ENCODE results near the gene IFI27L2. TPM values are rescaled to one million over a fixed set of nuclear protein-coding genes. Genes with fewer than 3 reads are reported as not detected.

Gene IFI27L2
- total RNA-seq, 1 experiment from 2014 or later: 12.4 TPM

- ChIA-PET POLR2A (ENCODE audit: low non-redundant PET) (no interaction called here), CTCF (interaction anchor here (0.6 kb wide), 1 partner anchor 61 kb away, joined by 6 read pairs; no protein-coding TSS in a partner anchor)
- no peak for DNase-seq (ENCODE audit: low spot score)
- no peak for TF ChIP-seq EZH2 (IDR thresholded peaks at IDR 0.05; ENCODE audit: borderline replicate concordance, low read depth, low read length, poor library complexity, severe bottlenecking)
- no peak for TF ChIP-seq CTCF (conservative IDR thresholded peaks at IDR 0.05; ENCODE audit: low read depth, low read length)
- Histone ChIP-seq H3K4me3 (ENCODE audit: low read depth, low read length, poor library complexity, severe bottlenecking) (no peak overlapping the region), H3K9me3 (ENCODE audit: low read depth, low read length, poor library complexity, severe bottlenecking) (no peaks in the 10 kb centered on the region), H3K36me3 (ENCODE audit: insufficient read depth, low read length, poor library complexity, severe bottlenecking) (no peaks in the 10 kb centered on the region), H3K27ac (ENCODE audit: low read depth, low read length, poor library complexity, severe bottlenecking) (no peak overlapping the region), H3K27me3 (replicated peaks; ENCODE audit: insufficient read depth, low read depth, low read length, poor library complexity) (no peaks in the 10 kb centered on the region), H3K4me1 (ENCODE audit: insufficient read depth, low read length, poor library complexity, severe bottlenecking) (no peaks in the 10 kb centered on the region)
- intact Hi-C loops (cut with micrococcal nuclease; ENCODE audit: unreplicated experiment): no loop called here
- BruUV-seq (replicated peaks): no TSS peak
Measured at GRCh38 chr14:94111276-94112095, 17.9 kb downstream of the IFI27L2 start.

GRCh38 chr14:94110552-94111181 lies 18.7 kb downstream of the IFI27L2 start, which contains the start of gene IFI27:
Gene IFI27 (plus strand): TSS chr14:94110736.
- no peak within 1 kb of the TSS for H3K4me3 ChIP-seq (ENCODE audit: low read depth, low read length, poor library complexity, severe bottlenecking)
- ChIA-PET POLR2A (ENCODE audit: low non-redundant PET) (no interaction called here), CTCF (interaction anchor here (0.6 kb wide), 1 partner anchor 60 kb away, joined by 6 read pairs; no protein-coding TSS in a partner anchor)
- no peaks in the 10 kb centered on the region for H3K9me3 ChIP-seq (ENCODE audit: low read depth, low read length, poor library complexity, severe bottlenecking)
- no peaks in the 10 kb centered on the region for H3K36me3 ChIP-seq (ENCODE audit: insufficient read depth, low read length, poor library complexity, severe bottlenecking)
- intact Hi-C loops (cut with micrococcal nuclease; ENCODE audit: unreplicated experiment): no loop called here
- no peak within 1 kb of the TSS for H3K27ac ChIP-seq (ENCODE audit: low read depth, low read length, poor library complexity, severe bottlenecking)
- TF ChIP-seq CTCF (conservative IDR thresholded peaks at IDR 0.05; ENCODE audit: low read depth, low read length): no peak
- TF ChIP-seq EZH2 (IDR thresholded peaks at IDR 0.05; ENCODE audit: borderline replicate concordance, low read depth, low read length, poor library complexity, severe bottlenecking): no peak
- H3K27me3 ChIP-seq (replicated peaks; ENCODE audit: insufficient read depth, low read depth, low read length, poor library complexity): no peaks in the 10 kb centered on the region
- DNase-seq (ENCODE audit: low spot score): no peak
- BruUV-seq (replicated peaks): no TSS peak
- no peaks in the 10 kb centered on the region for H3K4me1 ChIP-seq (ENCODE audit: insufficient read depth, low read length, poor library complexity, severe bottlenecking)

DNA sequence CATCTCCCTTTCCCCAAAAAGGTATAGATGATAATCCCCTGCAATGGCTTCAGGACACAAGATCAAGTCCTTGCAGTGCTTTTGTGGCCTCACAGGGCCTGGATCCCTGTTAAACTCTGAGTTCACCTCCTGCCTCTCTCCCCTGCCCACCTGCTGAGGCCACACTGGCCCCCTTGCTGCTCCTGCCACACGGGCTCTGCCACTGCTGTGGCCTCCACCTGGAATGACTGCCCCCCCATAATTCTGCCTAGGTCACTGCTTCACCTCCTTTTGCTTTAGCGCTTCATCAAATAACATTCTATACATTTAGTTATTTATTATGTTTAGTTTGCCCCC lies 19.5 kb downstream of the IFI27L2 start:
- DNase-seq (ENCODE audit: low spot score): no peak
- no peak overlapping the region for H3K27ac ChIP-seq (ENCODE audit: low read depth, low read length, poor library complexity, severe bottlenecking)
- BruUV-seq (replicated peaks): no TSS peak
- no peaks in the 10 kb centered on the region for H3K9me3 ChIP-seq (ENCODE audit: low read depth, low read length, poor library complexity, severe bottlenecking)
- no peaks in the 10 kb centered on the region for H3K36me3 ChIP-seq (ENCODE audit: insufficient read depth, low read length, poor library complexity, severe bottlenecking)
- ChIA-PET POLR2A (ENCODE audit: low non-redundant PET) (no interaction called here), CTCF (no interaction called here)
- H3K4me1 ChIP-seq (ENCODE audit: insufficient read depth, low read length, poor library complexity, severe bottlenecking): no peaks in the 10 kb centered on the region
- H3K4me3 ChIP-seq (ENCODE audit: low read depth, low read length, poor library complexity, severe bottlenecking): no peak overlapping the region
- TF ChIP-seq EZH2 (IDR thresholded peaks at IDR 0.05; ENCODE audit: borderline replicate concordance, low read depth, low read length, poor library complexity, severe bottlenecking) (no peak), CTCF (conservative IDR thresholded peaks at IDR 0.05; ENCODE audit: low read depth, low read length) (no peak)
- intact Hi-C loops (cut with micrococcal nuclease; ENCODE audit: unreplicated experiment): no loop called here
- H3K27me3 ChIP-seq (replicated peaks; ENCODE audit: insufficient read depth, low read depth, low read length, poor library complexity): no peaks in the 10 kb centered on the region

Measured in A673 (cell line).